ENCODE measurements around the gene TRIM17.

The TRIM17 gene

DNA sequence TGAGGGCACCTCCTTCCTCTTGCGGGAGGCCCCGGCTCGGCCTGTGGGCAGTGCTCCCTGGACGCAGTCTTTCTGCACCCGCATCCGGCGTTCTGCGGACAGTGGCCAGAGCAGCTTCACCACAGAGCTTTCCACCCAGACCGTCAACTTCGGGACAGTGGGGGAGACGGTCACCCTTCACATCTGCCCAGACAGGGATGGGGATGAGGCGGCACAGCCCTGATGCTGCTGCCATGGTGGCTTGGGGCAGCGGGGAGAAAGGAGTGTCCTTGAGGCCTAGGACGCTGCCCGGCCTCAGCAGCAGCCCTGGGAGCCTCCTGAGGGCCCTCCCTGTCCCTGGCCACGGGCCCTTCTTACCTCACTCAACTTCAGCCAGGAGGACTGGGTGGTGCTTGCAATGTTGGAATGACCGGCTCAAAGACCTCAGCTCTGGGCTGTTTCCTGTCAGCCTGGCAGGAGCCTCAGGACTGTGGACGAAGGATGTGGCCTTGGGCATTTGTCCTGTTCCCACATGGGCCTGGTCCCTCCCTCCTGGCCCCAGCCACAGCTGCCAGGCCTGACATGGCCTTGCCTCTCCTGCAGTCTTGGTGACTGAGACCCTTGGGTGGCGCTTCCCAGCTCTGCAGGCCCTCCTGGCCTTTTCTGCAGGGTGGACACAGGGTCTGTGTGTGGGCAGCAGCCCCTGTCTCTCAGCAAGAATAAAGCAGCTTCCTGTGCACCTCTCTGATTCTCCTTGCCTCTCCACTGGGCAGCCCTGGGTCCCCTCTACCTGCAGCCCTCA, 55.9 kb downstream of the TRIM17 start:
- Histone ChIP-seq H3K9me3 (ENCODE audit: insufficient read depth, low read length, severe bottlenecking) (no peaks in the 10 kb centered on the region), H3K79me2 (ENCODE audit: insufficient read depth, low read length) (no peaks in the 10 kb centered on the region), H2AFZ (ENCODE audit: low read depth, low read length) (no peak overlapping the region), H3K27ac (ENCODE audit: low read length) (no peak overlapping the region), H3K4me3 (ENCODE audit: low read depth in 1 of 2, low read length in 2 of 2) (no peak overlapping the region), H4K20me1 (ENCODE audit: insufficient read depth, low read length) (no peaks in the 10 kb centered on the region; the same call in 1 of the 2 replicates), H3K36me3 (ENCODE audit: insufficient read depth, low read length) (0 out of 2 replicates have a peak, but pooled peaks cover 3% of the 10 kb centered on the region), H3K4me1 (ENCODE audit: insufficient read depth, low read length) (no peaks in the 10 kb centered on the region), H3K27me3 (ENCODE audit: insufficient read depth, low read length, poor library complexity) (no peaks in the 10 kb centered on the region), H3K4me2 (ENCODE audit: insufficient read depth, low read length) (no peak overlapping the region), H3K9ac (ENCODE audit: low read depth, low read length) (no peak overlapping the region)
- ATAC-seq (ENCODE audit: insufficient read depth, low read depth) (no peak), DNase-seq (no peak)
- TF ChIP-seq EZH2 (IDR thresholded peaks at IDR 0.05; ENCODE audit: borderline replicate concordance, low read depth, low read length, severe bottlenecking): no peak
- no peak for TF ChIP-seq CTCF (IDR thresholded peaks at IDR 0.05; ENCODE audit: borderline replicate concordance, extremely low read depth, low read length, poor library complexity, severe bottlenecking)

GRCh38 chr1:228359613-228360532, 56.8 kb downstream of the TRIM17 start:
- H2AFZ ChIP-seq (ENCODE audit: low read depth, low read length): no peak overlapping the region
- TF ChIP-seq CTCF (IDR thresholded peaks at IDR 0.05; ENCODE audit: borderline replicate concordance, extremely low read depth, low read length, poor library complexity, severe bottlenecking) (no peak), EZH2 (IDR thresholded peaks at IDR 0.05; ENCODE audit: borderline replicate concordance, low read depth, low read length, severe bottlenecking) (no peak)
- H3K36me3 ChIP-seq (ENCODE audit: insufficient read depth, low read length): 0 out of 2 replicates have a peak, but pooled peaks cover 3% of the 10 kb centered on the region
- H4K20me1 ChIP-seq (ENCODE audit: insufficient read depth, low read length): no peaks in the 10 kb centered on the region; the same call in 1 of the 2 replicates
- ATAC-seq (ENCODE audit: insufficient read depth, low read depth) (no peak), DNase-seq (no peak)
- H3K4me1 ChIP-seq (ENCODE audit: insufficient read depth, low read length): no peaks in the 10 kb centered on the region
- no peaks in the 10 kb centered on the region for H3K27me3 ChIP-seq (ENCODE audit: insufficient read depth, low read length, poor library complexity)
- H3K9ac ChIP-seq (ENCODE audit: low read depth, low read length): no peak overlapping the region
- no peak overlapping the region for H3K4me2 ChIP-seq (ENCODE audit: insufficient read depth, low read length)
- H3K9me3 ChIP-seq (ENCODE audit: insufficient read depth, low read length, severe bottlenecking): no peaks in the 10 kb centered on the region
- no peak overlapping the region for H3K4me3 ChIP-seq (ENCODE audit: low read depth in 1 of 2, low read length in 2 of 2)
- no peak overlapping the region for H3K27ac ChIP-seq (ENCODE audit: low read length)
- H3K79me2 ChIP-seq (ENCODE audit: insufficient read depth, low read length): no peaks in the 10 kb centered on the region

DNA sequence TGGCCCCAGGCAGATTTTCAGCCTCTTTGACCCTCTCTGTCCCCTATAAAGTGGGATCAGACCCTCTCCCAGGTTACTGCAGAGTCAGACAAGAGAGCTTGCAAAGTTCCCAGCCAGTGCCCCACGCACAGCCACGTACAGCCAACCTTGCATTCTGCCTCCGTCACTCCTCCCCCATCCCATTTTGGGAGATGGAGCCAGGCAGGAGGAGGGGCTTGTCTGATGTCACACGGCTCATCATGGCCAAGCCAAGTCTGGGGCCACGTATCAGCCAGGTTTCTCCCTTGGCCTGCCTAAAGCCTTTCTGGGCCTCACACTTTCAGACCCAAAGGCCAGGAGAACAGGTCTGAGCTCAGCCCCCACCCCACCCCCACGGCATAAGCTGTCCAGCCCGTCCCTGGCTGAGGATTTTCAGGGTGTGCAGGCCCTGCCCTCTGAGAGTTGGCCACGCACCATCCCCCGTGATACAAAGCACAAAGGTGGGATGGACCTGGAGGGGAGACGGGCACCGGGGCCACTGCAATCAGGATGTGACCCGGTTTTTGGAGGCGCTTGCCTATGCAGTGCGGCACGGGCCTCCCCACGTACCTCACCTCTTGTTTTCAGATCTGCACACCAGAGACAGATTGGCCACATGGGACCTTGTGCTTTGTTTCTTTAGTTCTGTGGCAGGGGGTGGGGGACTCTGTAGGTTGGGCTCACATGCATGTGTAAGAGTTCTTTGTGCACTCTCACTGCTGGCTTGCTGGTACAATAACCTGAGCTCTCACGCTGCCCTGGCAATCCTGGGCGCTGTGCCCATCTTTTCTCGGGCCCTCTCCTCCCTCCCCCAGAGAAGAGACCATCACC, 57.7 kb downstream of the TRIM17 start:
- Histone ChIP-seq H3K4me3 (ENCODE audit: low read depth in 1 of 2, low read length in 2 of 2) (no peak overlapping the region), H3K36me3 (ENCODE audit: insufficient read depth, low read length) (0 out of 2 replicates have a peak, but pooled peaks cover 3% of the 10 kb centered on the region), H3K4me2 (ENCODE audit: insufficient read depth, low read length) (no peak overlapping the region), H2AFZ (ENCODE audit: low read depth, low read length) (no peak overlapping the region), H3K4me1 (ENCODE audit: insufficient read depth, low read length) (no peaks in the 10 kb centered on the region), H3K79me2 (ENCODE audit: insufficient read depth, low read length) (no peaks in the 10 kb centered on the region), H4K20me1 (ENCODE audit: insufficient read depth, low read length) (no peaks in the 10 kb centered on the region; the same call in 1 of the 2 replicates), H3K9me3 (ENCODE audit: insufficient read depth, low read length, severe bottlenecking) (no peaks in the 10 kb centered on the region), H3K27ac (ENCODE audit: low read length) (no peak overlapping the region), H3K9ac (ENCODE audit: low read depth, low read length) (no peak overlapping the region), H3K27me3 (ENCODE audit: insufficient read depth, low read length, poor library complexity) (no peaks in the 10 kb centered on the region)
- no peak for ATAC-seq (ENCODE audit: insufficient read depth, low read depth)
- DNase-seq: no peak
- TF ChIP-seq EZH2 (IDR thresholded peaks at IDR 0.05; ENCODE audit: borderline replicate concordance, low read depth, low read length, severe bottlenecking) (no peak), CTCF (IDR thresholded peaks at IDR 0.05; ENCODE audit: borderline replicate concordance, extremely low read depth, low read length, poor library complexity, severe bottlenecking) (no peak)
